Measurements from ENCODE around the gene CDC42EP4.
"Not testable (repeated sequence)": the region's sequence is repeated elsewhere in the genome, so short reads cannot be mapped to it uniquely, and the experiment has no call there.

CDC42EP4 gene

DNA sequence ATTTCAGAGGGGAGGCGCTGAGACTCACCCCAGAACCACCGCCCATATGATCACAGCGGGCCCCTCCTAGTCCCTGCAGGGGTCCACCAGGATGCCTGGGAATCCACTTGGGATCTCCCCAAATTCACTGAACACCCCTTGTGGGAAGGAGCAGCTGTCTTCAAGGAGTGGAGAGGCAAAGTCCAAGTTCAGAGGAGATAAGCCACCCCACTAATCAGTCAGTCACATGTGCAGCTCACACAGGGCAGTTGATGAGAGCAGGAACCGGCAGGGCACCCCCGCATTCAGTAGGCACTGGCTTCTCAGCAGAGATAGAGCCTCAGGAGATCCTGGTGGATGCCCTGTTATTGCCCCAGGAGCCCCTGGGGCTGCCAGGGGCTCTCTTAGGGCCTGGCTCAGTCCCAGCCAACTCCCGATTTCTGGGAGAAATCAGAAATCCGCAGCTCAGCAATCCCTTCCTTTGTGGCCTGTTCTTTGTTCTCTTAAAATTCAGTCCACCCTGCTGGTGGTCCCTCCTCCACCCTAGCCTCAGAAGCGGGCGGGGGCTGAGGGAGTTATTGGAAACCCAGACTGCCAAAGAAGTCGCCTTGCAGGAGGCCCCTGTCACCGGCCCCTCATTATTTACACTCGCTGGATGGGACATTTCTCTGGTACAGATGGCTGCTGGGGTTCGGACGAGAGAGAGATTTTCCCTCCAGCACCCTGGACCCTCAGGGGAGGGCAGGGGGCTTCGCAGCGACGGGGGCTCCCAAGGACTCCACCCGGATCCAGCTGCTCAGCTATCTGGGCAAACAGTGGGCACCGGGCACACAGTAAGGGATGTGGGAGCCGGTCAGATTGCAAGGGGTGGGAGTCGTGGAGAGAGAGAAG lies 1.8 kb downstream of the CDC42EP4 start:
- Histone ChIP-seq H3K4me2 (ENCODE audit: low read length) (peak overlapping the region; percentile 86), H3K9me3 (ENCODE audit: control insufficient read depth, low read length) (no peaks in the 10 kb centered on the region), H3K36me3 (ENCODE audit: control insufficient read depth, insufficient read depth, low read length) (no peaks in the 10 kb centered on the region), H3K4me1 (peaks cover 42% of the 10 kb centered on the region), H2AFZ (peak overlapping the region; percentile 100), H3K4me3 (ENCODE audit: low read depth, low read length) (peak overlapping the region; percentile 97), H3K27ac (peak overlapping the region; percentile 99), H3K27me3 (ENCODE audit: control insufficient read depth, insufficient read depth, low read length) (no peaks in the 10 kb centered on the region), H3K9ac (peak overlapping the region; percentile 98), H3K79me2 (peaks cover 16% of the 10 kb centered on the region)
- TF ChIP-seq CTCF (IDR thresholded peaks at IDR 0.05), result no peak

GRCh38 chr17:73308959-73309358 lies 2.8 kb downstream of the CDC42EP4 start:
- not testable (repeated sequence) for H3K4me3 ChIP-seq (ENCODE audit: low read depth, low read length); H3K36me3 ChIP-seq (ENCODE audit: control insufficient read depth, insufficient read depth, low read length); H2AFZ ChIP-seq; H3K27me3 ChIP-seq (ENCODE audit: control insufficient read depth, insufficient read depth, low read length); H3K9me3 ChIP-seq (ENCODE audit: control insufficient read depth, low read length); H3K9ac ChIP-seq; H3K4me2 ChIP-seq (ENCODE audit: low read length)
- Histone ChIP-seq H3K79me2 (peaks cover 17% of the 10 kb centered on the region), H3K27ac (peak overlapping the region; percentile 99), H3K4me1 (peaks cover 50% of the 10 kb centered on the region)

DNA sequence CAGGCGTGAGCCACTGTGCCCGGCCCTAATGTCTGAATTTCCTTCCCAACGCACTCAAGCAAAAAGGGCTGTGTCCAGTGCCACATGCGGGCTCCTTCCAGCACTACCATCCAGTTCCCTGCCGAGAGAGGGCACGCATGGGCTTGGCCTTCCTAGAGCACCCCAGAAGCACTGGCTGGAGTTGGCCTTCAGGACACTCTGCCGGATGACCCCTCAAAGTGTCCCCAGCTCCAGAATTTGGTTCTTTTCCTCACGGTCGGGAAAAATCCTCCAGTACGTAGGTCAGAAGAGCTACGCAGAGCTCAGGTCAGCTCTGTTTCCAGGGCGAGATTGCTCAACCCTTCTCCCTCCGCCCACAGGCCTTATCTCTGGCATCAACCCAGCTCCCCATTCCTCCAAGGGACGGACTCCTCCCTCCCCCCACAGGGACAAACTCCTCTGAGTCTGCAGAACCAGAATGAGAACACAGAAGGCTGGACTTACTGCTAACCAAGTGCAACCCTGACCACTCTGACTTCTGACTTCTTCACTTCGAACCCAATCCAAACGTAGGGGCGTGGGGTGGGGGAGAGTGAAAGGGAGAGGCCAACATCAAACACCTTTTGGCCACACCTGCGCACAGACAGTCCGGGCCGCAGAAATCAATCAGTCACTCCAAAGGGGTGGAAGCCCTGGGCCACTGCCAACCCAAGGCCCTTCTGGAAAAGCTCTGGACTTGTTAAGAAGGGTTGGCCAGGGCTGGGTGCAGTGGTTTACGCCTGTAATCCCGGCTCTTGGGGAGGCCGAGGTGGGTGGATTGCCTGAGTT lies 3.6 kb downstream of the CDC42EP4 start:
- H3K27ac ChIP-seq, result peak overlapping the region; percentile 99
- peak overlapping the region; percentile 31 for H3K4me3 ChIP-seq (ENCODE audit: low read depth, low read length)
- no peak overlapping the region for H3K9ac ChIP-seq
- TF ChIP-seq CTCF (IDR thresholded peaks at IDR 0.05), result no peak
- peak overlapping the region; percentile 62 for H3K4me2 ChIP-seq (ENCODE audit: low read length)
- no peaks in the 10 kb centered on the region for H3K27me3 ChIP-seq (ENCODE audit: control insufficient read depth, insufficient read depth, low read length)
- H3K79me2 ChIP-seq, result peaks cover 24% of the 10 kb centered on the region
- peaks cover 55% of the 10 kb centered on the region for H3K4me1 ChIP-seq
- H3K9me3 ChIP-seq (ENCODE audit: control insufficient read depth, low read length), result no peaks in the 10 kb centered on the region
- H2AFZ ChIP-seq, result peak overlapping the region; percentile 81
- H3K36me3 ChIP-seq (ENCODE audit: control insufficient read depth, insufficient read depth, low read length), result no peaks in the 10 kb centered on the region

GRCh38 chr17:73307130-73307529 lies 4.7 kb downstream of the CDC42EP4 start:
- peak overlapping the region; percentile 99 for H3K27ac ChIP-seq
- H3K4me3 ChIP-seq (ENCODE audit: low read depth, low read length), result no peak overlapping the region
- H3K79me2 ChIP-seq, result peaks cover 33% of the 10 kb centered on the region
- H3K9ac ChIP-seq, result no peak overlapping the region
- no peak overlapping the region for H2AFZ ChIP-seq
- H3K4me2 ChIP-seq (ENCODE audit: low read length), result peak overlapping the region; percentile 40
- H3K9me3 ChIP-seq (ENCODE audit: control insufficient read depth, low read length), result no peaks in the 10 kb centered on the region
- no peaks in the 10 kb centered on the region for H3K27me3 ChIP-seq (ENCODE audit: control insufficient read depth, insufficient read depth, low read length)
- H3K36me3 ChIP-seq (ENCODE audit: control insufficient read depth, insufficient read depth, low read length), result no peaks in the 10 kb centered on the region
- H3K4me1 ChIP-seq, result peaks cover 49% of the 10 kb centered on the region
- TF ChIP-seq CTCF (IDR thresholded peaks at IDR 0.05), result no peak
